Osteoblast (primary cell): Measurements from ENCODE around the gene CDT1. TPM values are rescaled to one million over a fixed set of nuclear protein-coding genes. Genes with fewer than 3 reads are reported as not detected.
"Not testable (repeated sequence)": the region's sequence is repeated elsewhere in the genome, so short reads cannot be mapped to it uniquely, and the experiment has no call there.

Source experiments
- DNase-seq: peaks from one replicate; pipeline ENCODE4 v3.0.0; 2011; ENCODE audit warnings: low spot score, mixed read lengths; ENCODE audit not compliant: insufficient read length; ENCODE audit errors: missing footprints
- H2AFZ ChIP-seq: 2 replicates; pipeline ENCODE4 v1.6.0; 2011; ENCODE audit warnings: mild to moderate bottlenecking, low read length
- H3K27ac ChIP-seq: 2 replicates; pipeline ENCODE4 v1.5.1; 2011; ENCODE audit warnings: mild to moderate bottlenecking, low read depth, low read length, moderate library complexity
- H3K27me3 ChIP-seq: 2 replicates; pipeline ENCODE4 v1.6.0; 2012; ENCODE audit warnings: mild to moderate bottlenecking, control low read depth, inconsistent platforms, low read length, moderate library complexity; ENCODE audit not compliant: insufficient read depth
- H3K36me3 ChIP-seq: 2 replicates; pipeline ENCODE4 v1.5.1; 2011; ENCODE audit warnings: mild to moderate bottlenecking, low read length, control low read depth, moderate library complexity; ENCODE audit not compliant: insufficient read depth
- H3K4me1 ChIP-seq: 2 replicates; pipeline ENCODE4 v1.5.1; 2011; ENCODE audit warnings: mild to moderate bottlenecking, low read length, control low read depth, moderate library complexity; ENCODE audit not compliant: insufficient read depth
- H3K4me2 ChIP-seq: 2 replicates; pipeline ENCODE4 v1.6.0; 2011; ENCODE audit warnings: mild to moderate bottlenecking, low read length; ENCODE audit not compliant: insufficient read depth
- H3K4me3 ChIP-seq: fragments of 200-600 bp; sonication (generic); 3 replicates; pipeline ENCODE4 v1.5.1; 2012; ENCODE audit warnings: mild to moderate bottlenecking, low read length, inconsistent platforms; ENCODE audit not compliant: insufficient read depth
- H3K79me2 ChIP-seq: 2 replicates; pipeline ENCODE4 v1.6.0; 2012; ENCODE audit warnings: mild to moderate bottlenecking, low read length, control low read depth, inconsistent platforms; ENCODE audit not compliant: insufficient read depth
- H3K9me3 ChIP-seq: 2 replicates; pipeline ENCODE4 v1.5.1; 2011; ENCODE audit warnings: low read depth, low read length, control low read depth
- H4K20me1 ChIP-seq: 2 replicates; pipeline ENCODE4 v1.6.0; 2012; ENCODE audit warnings: mild to moderate bottlenecking, low read length, control low read depth; ENCODE audit not compliant: insufficient read depth
- total RNA-seq: library from RNA; depleted of rRNA; stranded (reverse); fragments of >200 nt; gene quantifications from 2 replicates; pipeline ENCODE4 v1.2.3, GENCODE V29; 2012
- TF ChIP-seq, protein P1 (sequence below): IDR thresholded peaks from 2 replicates; pipeline ENCODE4 v1.5.1; 2011; ENCODE audit warnings: mild to moderate bottlenecking, low read depth, low read length, moderate library complexity; ENCODE audit errors: extremely low read depth

The CDT1 gene
- total RNA-seq, 1 donor: 2.9 TPM

DNA sequence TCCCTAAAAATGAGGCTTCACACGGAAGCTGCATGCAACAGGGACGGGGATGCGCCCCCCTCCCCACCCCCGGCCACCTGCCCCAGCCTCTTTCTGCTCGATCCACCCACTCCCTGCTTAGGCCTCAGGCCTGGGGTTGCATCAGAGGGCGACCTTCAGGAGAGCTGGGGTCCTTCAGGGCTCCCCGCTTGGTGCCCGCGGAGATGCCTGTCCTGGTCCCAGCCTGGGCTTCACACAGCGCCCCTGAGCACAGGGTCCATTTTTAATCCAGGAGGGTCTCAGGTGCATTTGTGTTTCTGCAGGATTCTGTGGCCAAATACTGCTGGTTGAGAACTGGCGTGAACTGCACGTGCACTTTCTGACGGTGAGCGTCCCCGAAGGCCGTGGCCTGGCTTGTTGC is 15.5 kb downstream of the CDT1 start:
- no peaks in the 10 kb centered on the region for H3K9me3 ChIP-seq
- H3K79me2 ChIP-seq: no peaks in the 10 kb centered on the region
- no peaks in the 10 kb centered on the region for H3K4me1 ChIP-seq
- H4K20me1 ChIP-seq: no peaks in the 10 kb centered on the region
- H3K27me3 ChIP-seq: no peaks in the 10 kb centered on the region
- TF ChIP-seq, protein P1, sequence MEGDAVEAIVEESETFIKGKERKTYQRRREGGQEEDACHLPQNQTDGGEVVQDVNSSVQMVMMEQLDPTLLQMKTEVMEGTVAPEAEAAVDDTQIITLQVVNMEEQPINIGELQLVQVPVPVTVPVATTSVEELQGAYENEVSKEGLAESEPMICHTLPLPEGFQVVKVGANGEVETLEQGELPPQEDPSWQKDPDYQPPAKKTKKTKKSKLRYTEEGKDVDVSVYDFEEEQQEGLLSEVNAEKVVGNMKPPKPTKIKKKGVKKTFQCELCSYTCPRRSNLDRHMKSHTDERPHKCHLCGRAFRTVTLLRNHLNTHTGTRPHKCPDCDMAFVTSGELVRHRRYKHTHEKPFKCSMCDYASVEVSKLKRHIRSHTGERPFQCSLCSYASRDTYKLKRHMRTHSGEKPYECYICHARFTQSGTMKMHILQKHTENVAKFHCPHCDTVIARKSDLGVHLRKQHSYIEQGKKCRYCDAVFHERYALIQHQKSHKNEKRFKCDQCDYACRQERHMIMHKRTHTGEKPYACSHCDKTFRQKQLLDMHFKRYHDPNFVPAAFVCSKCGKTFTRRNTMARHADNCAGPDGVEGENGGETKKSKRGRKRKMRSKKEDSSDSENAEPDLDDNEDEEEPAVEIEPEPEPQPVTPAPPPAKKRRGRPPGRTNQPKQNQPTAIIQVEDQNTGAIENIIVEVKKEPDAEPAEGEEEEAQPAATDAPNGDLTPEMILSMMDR: no peak
- no peak overlapping the region for H2AFZ ChIP-seq
- no peak overlapping the region for H3K27ac ChIP-seq
- DNase-seq: no peak
- no peak overlapping the region for H3K4me3 ChIP-seq
- H3K4me2 ChIP-seq: no peak overlapping the region
- no peaks in the 10 kb centered on the region for H3K36me3 ChIP-seq

DNA sequence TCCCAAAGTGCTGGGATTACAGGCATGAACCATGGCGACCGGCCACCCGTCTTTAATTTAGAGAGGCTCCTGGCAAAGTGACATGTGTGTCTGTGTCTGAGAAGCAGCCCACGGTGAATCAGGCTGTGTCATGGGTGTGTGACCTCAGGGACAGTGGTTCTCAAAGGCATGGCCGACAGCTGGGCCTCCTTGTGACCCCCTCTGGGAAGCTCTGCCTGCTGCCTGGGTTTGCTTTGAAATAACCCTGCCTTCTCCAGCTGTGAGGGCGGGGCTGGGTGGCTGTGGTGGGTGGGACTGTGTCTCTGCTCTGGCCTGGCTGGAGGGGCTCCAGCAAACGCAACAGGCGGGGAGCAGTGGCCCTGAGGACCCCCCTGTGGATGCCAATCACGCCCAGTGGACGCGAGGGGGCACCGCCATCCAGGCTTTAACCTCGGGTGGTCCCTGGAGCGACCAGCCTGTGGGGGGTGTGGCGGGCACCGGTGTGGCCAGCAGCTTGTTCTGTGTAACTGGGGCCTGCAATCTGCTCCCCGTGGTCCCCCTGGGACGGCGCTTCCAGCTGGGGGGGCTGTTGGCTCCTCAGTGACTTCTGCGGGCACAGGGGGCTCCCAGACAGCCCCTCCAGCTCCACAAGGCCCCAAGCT is 16.9 kb downstream of the CDT1 start:
- no peak overlapping the region for H2AFZ ChIP-seq
- DNase-seq: no peak
- TF ChIP-seq, protein P1: no peak
- H3K4me1 ChIP-seq: no peaks in the 10 kb centered on the region
- H3K4me2 ChIP-seq: no peak overlapping the region
- no peaks in the 10 kb centered on the region for H3K27me3 ChIP-seq
- no peak overlapping the region for H3K4me3 ChIP-seq
- no peaks in the 10 kb centered on the region for H3K9me3 ChIP-seq
- H3K36me3 ChIP-seq: no peaks in the 10 kb centered on the region
- no peaks in the 10 kb centered on the region for H4K20me1 ChIP-seq
- H3K27ac ChIP-seq: no peak overlapping the region
- H3K79me2 ChIP-seq: no peaks in the 10 kb centered on the region

DNA sequence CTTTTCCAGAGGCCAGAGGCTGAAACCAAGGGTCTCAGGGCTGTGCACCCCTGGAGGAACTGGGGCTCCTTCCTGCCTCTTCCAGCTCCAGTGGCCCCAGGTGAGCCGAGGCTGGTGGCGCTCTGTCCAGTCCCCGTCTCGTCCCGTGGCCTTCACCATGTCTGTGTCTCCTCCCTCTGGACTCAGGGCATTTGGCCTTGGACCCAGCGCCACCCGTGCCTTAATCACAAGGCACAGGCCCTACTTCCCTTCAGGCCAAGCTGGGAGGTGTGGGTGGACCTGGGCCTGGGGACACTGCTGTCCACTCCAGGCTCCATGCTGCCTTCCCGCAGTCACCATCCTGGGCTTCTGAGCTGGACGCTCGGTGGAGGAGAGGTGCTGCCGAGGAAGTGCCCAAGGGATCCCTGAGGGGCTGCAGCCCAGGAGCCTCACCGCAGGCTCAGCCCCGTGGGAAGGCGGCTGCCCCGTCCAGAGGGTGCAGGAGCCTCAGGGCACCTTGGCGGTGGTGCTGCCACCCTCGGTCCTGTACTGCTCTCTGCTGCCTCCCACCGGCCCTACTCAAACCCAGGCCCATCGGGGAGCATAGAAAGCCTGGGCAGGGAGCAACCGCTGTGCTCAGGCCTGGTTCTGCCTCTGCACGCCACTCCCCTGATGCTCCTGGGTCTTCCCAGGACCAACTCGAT is 17.7 kb downstream of the CDT1 start:
- DNase-seq: no peak
- no peaks in the 10 kb centered on the region for H3K27me3 ChIP-seq
- TF ChIP-seq, protein P1: no peak
- H3K4me1 ChIP-seq: no peaks in the 10 kb centered on the region
- no peaks in the 10 kb centered on the region for H3K9me3 ChIP-seq
- no peak overlapping the region for H2AFZ ChIP-seq
- no peak overlapping the region for H3K4me2 ChIP-seq
- H3K79me2 ChIP-seq: no peaks in the 10 kb centered on the region
- no peaks in the 10 kb centered on the region for H3K36me3 ChIP-seq
- no peak overlapping the region for H3K27ac ChIP-seq
- no peaks in the 10 kb centered on the region for H4K20me1 ChIP-seq
- H3K4me3 ChIP-seq: no peak overlapping the region

DNA sequence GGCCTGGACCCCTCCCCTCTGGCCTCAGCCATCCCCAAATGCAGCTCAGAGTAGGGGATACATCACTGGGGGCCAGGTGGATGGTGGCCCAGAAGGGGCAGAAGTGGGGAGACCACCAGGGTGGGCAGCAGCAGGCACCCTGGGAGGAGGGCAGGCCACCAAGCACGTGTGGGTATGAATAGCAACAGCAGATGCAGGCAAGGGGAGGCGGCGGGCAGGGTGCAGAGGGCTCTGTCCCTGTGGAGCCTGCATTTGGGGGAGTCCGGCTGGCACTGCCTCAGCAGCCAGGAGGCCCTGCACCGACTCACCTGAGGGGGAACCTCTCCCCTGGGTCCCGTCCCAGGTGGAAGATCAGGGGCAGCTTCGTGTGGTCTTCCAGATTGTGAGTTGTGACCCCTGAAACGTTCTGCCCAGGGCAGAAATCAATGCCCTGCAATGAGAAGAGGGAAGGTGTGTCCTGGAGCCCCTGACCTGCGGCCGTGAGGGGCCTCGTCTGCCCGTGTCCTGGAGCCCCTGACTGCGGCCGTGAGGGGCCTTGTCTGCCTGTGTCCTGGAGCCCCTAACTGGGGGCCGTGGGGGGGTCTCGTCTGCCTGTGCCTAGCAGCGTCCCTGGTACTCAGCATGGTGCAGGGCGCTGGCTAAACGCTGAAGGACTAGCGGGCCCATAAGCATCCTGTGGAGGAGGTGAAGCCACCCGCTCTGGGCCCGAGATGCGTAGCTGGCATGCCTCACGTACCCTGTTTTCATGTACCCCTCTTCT is 18.9 kb downstream of the CDT1 start:
- no peak overlapping the region for H2AFZ ChIP-seq
- TF ChIP-seq, protein P1: no peak
- no peak for DNase-seq
- H3K4me2 ChIP-seq: no peak overlapping the region
- H3K27me3 ChIP-seq: no peaks in the 10 kb centered on the region
- no peaks in the 10 kb centered on the region for H3K9me3 ChIP-seq
- no peaks in the 10 kb centered on the region for H3K4me1 ChIP-seq
- H3K36me3 ChIP-seq: no peaks in the 10 kb centered on the region
- H3K79me2 ChIP-seq: no peaks in the 10 kb centered on the region
- no peak overlapping the region for H3K27ac ChIP-seq
- H3K4me3 ChIP-seq: no peak overlapping the region
- no peaks in the 10 kb centered on the region for H4K20me1 ChIP-seq

DNA sequence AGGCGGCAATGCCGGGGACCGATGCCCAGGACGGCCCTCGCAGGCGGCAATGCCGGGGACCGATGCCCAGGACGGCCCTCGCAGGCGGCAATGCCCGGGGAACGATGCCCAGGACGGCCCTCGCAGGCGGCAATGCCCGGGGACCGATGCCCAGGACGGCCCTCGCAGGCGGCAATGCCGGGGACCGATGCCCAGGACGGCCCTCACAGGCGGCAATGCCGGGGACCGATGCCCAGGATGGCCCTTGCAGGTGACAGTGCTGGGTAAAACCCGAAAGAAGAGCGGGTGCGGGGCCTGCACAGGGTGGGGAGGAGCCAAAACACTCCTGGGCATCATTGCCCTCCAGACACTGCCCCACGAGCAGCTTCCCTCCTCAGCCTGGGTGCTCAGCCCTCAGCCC is 20.1 kb downstream of the CDT1 start:
- H2AFZ ChIP-seq, DNase-seq, H3K27me3 ChIP-seq, H3K36me3 ChIP-seq, H3K4me1 ChIP-seq, H3K79me2 ChIP-seq, H3K9me3 ChIP-seq, H4K20me1 ChIP-seq, H3K27ac ChIP-seq, H3K4me2 ChIP-seq, H3K4me3 ChIP-seq: not testable (repeated sequence)
